Stimulated activated CD4-positive, alpha-beta T cell treated with anti-CD3 and anti-CD28 coated beads, Interleukin-2, amount 100 ng/mL, for 4 hours (primary cell): ENCODE data around the gene PAX9.

Source experiments
- DNase-seq: peaks from one replicate; pipeline ENCODE4 v3.0.0-alpha.2; 2020; ENCODE audit warnings: low read depth

PAX9 gene

DNA sequence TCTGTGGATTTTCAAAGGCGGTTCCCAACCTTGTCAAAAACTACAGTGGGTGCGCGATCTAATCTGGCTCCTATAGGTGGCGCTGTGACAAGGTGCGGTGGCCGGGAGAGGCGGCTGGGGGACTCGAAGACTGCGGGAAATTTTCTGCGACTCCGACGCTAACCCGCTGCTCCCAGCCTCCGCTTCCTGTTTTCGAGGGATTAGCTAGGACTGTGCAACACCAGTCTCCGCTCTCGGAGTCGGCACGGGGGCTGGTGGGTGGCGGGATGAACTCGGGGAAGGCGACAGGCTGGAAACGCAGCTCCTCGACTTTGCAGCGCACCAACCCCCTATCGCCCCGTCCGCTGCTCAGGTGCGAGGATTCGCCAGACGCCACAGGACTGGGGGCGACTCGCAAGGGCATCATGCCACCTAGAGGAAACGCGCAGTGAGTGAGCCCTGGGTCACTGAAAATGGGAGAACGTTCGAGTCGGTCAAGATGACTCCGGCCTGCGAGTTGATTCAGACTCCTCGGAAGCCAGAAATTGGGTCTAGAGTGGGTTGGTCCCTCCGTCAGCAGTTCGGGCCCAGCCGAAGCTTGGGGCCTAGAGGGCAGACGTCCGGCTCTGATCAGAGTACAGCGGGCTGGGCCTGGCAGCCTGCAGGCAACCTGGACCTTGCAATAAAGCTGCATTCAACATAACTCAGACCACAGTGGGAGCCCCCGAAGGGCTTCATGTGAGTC, 5.5 kb upstream of the PAX9 start:
- DNase-seq: no peak

DNA sequence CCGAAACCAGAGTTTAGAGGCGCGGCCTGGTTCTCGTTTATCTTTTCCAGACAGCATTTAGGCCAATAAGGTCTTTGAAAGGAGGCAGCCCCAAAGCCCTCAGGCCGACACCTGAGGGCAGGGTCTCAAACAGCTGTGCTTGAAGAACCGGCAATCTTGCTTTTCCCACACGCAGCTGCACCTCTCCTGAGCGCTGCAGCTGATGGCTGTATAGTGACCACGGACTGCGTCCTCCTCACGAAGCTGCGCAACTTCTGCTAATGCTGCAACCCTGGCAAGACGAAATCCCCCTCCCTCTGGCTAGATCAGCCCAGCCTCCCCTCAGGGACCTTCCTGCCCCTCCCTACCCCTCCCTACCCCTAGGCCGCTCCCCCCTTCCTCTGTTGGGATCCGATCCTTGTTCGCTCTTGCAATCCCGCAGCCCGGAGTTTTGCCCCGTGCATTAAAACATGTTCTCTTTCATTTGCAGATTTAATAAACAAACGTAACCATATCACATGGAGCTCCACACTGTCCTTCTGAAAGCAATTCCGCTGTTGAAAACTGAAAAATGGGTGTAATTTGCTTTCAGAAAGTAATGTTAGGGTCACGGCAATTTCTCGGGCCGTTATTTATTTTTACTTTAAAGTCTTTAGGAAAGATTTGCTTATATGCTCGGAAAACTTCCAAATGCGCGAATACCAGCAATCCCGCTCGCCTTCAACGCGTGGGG, 4.8 kb upstream of the PAX9 start:
- DNase-seq: no peak

DNA sequence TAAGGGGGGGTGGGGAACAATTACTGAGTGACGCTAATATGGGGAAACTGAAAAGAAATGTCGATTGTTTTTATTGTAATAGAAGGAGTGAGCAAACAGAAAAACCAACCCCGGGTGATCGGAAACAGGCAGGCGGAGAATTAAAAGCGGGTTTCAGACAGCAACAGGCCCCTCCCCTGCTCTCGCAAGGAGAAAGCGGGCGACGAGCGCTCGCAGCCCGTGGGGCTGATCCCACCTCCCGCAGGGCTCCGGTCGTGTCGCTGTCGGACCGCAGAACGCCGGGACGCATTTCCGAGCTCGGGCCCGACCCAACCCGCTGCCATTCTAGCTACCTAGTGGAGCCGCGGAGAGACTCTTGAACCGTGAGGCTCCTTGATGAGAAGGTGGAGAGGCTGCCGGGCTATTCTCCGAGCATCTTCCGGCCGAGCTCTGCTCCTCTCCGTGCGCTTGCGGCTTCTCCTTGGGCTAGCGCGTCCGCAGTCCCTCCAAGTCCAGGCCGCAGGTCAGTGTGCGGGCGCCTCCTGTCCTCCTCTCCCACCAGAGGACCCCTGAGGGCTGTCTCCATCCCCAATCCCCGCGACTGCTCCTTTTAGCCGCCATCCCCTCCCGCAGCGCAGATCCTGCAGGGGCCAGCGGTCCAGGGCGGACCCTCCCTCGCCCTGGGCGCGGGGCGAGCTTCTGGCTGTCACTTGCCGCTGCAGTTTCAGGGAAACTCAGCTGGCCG, 4.1 kb upstream of the PAX9 start:
- no peak for DNase-seq

DNA sequence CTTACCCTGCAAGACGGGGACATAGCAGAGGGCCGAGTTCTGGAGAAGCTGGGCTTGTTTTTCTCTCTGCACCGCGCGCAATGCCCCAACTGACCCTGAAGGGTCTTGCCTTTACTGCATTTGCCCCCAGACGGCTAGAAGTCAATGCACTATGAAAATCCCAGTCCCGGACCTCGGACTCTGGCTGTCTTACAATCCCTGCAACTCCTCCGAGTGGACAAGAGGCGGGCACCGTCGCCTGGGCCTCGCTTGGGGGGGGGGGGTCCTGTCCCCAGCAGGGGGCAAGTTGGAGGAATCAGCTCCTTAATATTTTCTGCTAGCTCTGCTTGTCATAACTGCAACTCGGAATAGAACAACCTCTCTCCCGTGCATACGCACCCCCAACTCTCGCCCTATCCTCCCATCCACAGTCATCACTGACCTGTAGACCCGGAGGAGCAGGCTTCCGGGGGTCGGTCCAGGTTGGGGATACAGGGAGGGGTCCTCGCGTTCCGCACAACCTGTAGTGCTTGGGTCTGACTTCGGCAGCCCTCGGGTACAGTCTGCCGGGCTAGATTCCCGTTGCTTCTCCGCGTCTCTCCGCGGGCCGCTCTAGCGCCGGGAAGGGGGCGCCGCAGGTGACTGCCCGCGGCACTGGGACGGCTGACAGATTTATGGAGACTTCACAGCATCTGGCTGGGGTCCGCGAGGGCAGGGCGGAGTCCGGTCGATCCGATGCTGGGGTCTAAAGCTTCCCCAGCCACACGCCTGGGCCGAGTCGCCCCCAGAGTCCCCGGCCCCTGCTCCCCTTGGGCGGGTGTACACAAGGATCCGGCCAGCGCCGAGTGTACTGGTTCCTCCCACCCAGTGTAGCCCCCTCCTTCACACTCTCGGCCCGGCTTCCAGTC, 3.3 kb upstream of the PAX9 start:
- no peak for DNase-seq

DNA sequence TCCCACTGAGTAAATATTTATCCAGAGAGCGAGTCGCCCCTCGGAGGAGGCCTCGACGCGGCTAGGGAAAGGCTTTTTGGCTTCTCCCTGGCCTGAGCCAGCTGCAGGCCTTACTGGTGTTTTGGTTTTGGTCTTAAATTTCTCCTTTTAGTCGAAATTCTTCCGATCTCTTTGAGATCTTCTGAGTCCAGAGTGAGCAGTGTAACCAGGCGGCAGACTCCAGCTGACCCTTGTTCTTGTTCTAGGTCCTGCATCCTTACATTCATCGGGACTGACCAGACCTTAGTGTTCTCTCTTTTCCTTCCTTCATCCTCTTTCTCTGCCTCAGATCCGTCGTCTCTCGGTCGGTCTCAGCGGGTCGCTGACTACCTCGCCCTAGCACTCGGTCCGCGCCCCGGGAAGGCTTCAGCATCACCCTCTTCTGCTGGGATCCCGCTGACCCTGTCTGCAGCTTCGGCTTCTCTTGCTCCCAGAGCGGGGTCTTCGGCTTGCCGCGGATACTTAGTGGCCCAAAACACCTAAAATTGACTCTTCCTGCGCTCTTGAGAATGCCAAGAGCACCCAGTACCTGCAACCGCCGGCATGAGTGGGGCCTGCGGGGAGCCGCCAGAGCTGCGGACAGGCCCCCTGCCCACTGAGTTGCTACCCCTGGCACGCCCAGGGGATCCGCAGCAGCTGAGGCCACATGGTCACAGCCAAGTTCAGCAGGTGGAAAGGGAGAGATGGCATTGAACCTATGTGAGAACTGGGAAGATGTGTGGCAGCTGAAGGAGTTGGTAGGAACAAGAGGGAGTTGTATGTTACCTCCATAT, 2.4 kb upstream of the PAX9 start:
- no peak for DNase-seq

DNA sequence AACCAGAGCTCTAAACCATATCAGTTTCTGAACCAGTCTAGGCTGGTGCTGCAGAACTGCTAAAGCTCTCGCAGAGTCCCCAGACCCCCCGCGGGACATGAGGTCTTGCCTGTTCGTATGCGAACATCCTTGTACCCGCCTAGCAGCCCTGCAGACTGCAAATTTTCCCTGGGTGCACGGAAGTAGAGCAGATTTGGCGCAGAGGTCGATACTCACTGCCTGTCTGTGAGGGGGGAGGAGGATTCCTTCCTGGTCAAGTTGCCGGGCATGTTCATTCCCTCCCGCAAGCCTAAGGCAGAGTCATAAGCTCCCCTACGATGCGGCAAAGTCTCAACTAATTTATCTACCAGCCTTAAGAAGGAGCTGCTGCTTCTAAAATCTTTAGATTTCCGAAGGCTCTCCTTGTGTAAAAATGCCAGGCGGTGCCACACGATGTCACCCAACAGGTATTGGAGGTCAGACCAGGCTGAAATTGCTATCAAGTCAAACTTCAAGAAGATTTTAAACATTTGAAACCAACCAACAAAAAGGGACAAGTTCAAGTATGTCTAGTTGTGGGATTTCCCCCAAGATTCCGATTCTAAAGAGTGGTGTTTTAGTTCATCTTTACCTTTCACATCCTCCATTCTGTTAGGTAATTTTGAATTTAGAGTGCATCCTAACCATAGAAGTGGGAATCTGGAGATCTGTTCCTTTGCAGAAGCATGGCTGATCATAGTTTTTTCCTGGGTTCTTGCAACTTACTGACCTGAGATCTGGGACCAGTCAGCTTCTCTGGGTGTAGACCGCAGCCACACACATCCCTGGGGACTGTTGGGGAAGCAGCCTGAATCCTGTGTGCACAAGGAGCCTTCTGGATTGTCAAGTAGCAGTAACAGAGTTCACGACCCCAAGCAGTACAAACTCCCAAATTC, 1.6 kb upstream of the PAX9 start:
- no peak for DNase-seq

DNA sequence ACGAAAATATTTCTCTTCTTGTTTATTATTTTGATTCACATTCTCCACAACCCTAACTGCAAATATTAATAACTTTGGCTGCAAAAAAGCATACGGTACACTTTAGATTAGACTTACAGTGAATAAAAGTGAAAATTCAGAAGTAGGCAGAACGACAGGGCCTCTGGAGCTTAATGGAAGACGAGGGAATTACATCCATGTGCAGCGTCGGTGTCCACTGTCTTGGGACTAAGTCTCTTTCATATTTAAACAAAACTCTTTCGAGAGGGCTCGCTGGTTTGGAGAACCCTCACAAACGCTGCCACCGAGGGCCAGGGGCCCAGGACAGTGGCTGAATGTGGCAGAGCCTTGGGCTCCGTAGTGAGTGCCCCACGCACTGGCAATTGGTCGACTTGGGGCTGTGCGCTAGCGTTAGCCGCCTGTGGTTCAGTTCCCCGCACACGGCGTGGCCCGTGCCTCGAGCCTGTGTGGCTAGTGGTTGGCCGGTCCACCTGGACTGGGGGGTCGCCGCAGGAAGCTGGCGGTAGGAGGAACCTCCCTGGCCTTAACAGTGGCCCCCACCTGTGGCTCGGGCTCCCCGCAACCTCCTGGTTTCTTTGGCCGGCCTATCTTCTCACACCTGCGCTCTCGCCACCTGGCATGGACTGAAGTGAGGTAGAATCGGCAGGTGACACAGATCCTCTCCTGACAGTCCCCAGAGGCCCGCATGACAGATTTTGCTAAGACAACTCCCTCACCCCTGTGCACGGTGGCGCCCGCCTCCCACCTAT, 739 bp upstream of the PAX9 start:
- no peak for DNase-seq

DNA sequence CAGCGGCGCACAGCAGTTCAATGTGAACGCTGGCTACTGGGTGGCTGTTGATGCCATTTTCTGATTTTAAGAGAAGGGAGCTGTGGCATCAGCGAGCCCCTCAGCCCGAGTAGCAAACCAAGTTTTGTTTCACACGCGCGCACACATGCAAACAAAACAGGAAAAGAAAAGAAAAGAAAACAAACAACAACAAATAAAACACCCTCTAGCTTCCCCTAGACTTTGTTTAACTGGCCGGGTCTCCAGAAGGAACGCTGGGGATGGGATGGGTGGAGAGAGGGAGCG, 540 bp downstream of the PAX9 start:
- DNase-seq: no peak

DNA sequence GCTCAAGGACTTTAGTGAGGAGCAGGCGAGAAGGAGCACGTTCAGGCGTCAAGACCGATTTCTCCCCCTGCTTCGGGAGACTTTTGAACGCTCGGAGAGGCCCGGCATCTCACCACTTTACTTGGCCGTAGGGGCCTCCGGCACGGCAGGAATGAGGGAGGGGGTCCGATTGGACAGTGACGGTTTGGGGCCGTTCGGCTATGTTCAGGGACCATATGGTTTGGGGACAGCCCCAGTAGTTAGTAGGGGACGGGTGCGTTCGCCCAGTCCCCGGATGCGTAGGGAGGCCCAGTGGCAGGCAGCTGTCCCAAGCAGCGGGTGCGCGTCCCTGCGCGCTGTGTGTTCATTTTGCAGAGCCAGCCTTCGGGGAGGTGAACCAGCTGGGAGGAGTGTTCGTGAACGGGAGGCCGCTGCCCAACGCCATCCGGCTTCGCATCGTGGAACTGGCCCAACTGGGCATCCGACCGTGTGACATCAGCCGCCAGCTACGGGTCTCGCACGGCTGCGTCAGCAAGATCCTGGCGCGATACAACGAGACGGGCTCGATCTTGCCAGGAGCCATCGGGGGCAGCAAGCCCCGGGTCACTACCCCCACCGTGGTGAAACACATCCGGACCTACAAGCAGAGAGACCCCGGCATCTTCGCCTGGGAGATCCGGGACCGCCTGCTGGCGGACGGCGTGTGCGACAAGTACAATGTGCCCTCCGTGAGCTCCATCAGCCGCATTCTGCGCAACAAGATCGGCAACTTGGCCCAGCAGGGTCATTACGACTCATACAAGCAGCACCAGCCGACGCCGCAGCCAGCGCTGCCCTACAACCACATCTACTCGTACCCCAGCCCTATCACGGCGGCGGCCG, 1.1 kb downstream of the PAX9 start:
- DNase-seq: no peak

DNA sequence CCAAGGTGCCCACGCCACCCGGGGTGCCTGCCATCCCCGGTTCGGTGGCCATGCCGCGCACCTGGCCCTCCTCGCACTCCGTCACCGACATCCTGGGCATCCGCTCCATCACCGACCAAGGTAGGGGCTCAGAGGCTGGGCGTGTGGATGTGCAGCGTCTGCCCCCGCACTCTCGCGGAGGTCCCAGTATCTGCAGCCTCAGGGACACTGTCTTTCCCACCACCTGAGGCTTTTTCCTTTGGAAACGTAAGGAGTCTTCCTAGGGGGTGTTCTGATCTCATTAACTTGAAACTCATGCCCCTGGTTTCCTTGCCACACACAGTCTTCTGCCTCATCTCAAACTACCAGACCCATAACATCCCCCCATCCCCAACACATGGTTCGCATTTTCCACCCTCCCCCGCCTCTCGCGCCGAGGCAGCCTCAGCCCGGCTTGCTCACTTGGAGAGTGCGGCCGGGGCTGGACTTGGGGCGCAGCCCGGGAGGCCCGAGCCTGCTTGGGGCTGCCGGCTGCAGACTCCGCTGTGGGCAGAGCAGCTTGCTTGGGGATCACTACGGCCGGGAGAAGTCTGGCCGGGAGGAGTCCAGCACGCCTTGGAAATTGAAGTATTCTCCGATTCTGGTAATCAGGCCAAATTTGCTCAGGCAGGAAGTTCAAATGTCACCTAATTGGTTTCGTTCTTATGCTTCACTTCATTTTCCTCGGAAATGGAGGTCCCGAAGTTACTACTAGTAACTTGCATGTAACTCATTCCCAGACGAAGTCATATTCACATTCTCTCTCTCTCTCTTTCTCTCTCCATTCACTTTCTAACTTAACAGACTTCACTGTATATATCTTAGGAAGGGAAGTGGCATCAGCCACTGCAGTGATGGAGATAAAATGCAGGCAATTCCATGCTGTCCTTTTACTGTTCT, 2.0 kb downstream of the PAX9 start:
- no peak for DNase-seq

DNA sequence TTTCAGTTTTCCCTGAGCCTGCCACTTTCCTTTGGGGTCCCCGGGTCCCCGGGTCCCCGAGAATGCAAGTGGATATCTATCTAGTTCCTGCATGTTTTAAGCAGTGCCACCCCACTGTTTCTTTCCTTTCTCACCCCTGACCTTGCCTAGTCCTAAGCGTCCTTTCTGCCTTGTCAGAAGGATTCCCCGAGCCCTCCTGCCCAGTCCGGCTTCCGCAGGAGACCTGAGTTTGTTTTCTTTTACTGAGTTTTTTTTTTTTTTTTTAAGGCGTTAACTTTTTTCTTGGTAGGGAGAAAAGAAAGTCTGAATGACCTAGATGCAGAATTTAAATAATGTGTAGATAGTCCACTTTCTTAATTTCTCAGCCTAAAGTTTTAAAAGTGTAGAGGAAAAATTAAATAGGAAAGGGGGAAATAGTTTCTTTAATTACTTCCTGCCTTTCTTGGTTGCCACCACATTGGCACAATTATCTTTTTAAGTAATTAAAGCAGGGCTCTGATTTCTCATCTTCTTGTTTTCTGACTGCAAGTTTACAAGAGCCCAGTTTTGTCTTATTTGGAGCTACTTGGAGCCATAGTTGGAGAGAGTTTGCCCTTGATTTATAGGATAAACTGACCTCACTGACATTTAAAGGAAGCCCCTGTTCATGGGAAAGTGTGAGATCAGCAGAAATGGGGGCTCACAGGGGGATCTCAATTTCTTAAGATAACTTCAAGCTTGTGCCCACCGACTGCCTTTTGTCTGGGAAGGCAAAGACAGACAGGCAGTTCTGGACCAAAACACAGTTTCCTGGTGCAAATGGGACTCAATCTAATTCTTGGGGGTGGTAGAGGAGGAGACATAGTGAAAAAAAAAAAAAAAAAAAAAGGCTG, 2.9 kb downstream of the PAX9 start:
- DNase-seq: no peak

DNA sequence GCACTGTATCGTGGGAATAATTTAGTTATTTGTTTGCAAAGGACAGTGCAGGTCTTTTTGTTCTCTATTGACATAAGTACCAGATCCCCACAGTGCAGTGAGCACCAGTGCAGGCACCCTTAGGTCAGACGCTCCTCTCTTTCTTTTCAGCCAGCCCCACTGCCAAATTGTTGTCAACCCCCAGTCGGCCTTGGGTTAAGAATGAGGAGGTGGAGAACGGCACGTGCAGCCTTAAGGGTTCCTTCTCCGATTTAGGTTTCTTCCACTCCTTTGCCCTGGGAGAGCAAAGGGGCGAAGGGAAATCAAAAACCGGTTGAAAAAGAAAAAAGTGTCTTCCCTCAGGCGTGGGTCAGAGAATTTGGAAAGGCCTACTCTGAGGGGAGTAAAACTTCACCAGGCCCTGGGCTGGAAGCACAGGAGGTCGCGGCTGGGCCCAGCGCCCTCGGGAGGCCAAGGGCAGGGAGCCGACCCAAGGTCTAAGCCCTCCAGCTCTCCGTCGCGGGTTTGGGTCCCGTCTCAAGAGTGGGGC, 4.3 kb downstream of the PAX9 start:
- no peak for DNase-seq

DNA sequence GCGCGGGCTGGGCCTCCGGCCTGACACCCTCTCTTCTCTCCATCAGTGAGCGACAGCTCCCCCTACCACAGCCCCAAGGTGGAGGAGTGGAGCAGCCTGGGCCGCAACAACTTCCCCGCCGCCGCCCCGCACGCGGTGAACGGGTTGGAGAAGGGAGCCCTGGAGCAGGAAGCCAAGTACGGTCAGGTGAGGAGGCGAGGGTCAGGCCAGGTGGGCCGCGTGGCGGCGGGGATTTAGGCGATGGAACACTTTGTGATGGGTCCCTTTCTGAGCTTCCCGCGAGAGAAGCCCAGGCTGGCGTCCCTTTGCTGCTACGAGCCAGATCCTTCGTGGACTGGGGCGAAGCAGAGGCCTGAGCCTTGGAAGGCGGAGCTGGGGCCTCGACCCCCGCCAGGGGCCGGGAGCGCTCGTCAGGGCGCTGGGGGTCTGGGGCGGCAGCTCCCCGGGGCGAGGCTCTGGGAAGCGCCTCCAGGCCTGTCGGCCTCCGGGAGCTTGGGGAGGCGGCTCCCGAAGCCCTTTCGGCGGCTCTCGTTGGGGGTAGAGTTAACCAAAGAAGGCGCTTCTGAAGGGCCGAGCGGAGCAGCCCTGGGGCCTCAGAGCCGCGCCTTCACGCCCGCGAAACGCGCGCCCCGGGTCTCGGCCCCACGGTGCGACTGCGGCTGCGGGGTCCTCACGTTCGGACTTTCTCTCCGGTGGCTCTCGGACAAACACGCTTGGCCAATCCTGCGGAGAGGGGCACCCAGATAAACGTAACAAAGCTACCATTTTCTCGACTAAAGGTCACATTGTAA, 5.0 kb downstream of the PAX9 start:
- no peak for DNase-seq

DNA sequence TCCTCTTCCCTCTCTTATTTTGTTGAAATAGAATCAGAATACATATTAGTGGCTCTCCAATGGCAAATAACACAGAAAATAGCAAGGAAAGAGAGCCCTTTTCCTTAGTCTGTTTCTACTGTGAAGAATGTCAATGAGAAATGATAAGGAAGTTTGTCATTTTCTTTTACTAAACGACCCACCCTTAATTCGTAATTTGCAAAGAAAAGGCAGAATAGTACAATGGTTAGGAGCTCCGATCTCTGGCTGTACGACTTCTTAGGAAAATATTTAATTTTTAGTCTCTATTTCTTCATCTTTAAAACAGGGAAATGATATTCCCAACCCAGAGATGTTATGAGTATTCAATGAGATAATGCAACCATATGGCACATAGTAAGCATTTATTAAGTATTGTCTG, 6.0 kb downstream of the PAX9 start:
- no peak for DNase-seq

DNA sequence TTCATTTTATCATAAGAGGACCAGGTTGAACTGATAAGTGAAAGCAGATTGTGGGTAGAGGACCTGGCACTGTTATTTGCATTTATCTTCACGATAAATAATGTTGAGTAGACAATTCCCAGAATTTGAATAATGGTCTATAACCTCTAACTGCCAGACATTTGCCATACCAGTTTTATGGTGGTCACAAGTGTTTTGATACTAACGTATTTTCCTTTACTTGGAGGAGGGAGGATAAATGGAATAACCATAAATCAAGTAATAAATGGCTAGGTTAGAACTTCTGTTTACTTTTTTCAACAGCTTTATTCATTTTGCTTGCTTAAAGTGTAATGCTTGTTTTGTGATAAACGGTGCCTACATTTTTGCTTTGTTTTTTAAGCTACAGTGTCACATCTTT, 9.5 kb downstream of the PAX9 start:
- no peak for DNase-seq

DNA sequence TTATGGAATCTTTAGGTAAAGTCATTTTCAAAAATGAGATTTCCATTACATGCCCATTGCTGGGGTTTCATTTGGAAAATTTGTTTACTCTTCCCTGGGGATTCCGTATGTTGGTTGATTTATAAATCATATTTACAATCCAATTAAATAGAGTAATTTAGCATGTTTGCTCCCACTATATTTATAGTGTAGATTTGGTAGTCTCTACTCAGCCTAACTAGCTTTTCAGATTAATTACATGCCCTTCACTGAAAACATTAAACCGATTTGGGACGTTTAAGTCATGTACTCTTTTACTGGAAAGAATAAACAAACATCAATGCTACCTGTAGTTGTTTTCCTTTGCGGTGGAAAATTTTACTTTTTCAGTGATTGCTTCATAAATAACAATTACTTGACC, 10.4 kb downstream of the PAX9 start:
- no peak for DNase-seq
